Stimulated activated naive CD8-positive, alpha-beta T cell treated with anti-CD3 and anti-CD28 coated beads, Interleukin-15, amount 100 ng/mL, for 72 hours (primary cell): Measurements from ENCODE around the gene CCDC40.

Experiments used
- ATAC-seq: fragments of 150-1000 bp; cut with Tn5 transposase; 2 replicates; pipeline ENCODE4 v1.10.0; 2021; ENCODE audit warnings: mild to moderate bottlenecking, moderate library complexity
- DNase-seq, 2 donors: peaks; one replicate each; pipeline ENCODE4 v3.0.0; 2021 to 2022
- H3K27ac Mint-ChIP-seq, 2 donors: one replicate each; pipeline ENCODE4 v1.8.0; 2022; ENCODE audit warnings: mild to moderate bottlenecking in 2 of 2, mixed read lengths in 2 of 2, moderate library complexity in 2 of 2
- H3K27me3 Mint-ChIP-seq: one replicate; pipeline ENCODE4 v1.8.0; 2022; ENCODE audit warnings: mixed read lengths
- H3K4me1 Mint-ChIP-seq: one replicate; pipeline ENCODE4 v1.8.0; 2022; ENCODE audit warnings: mild to moderate bottlenecking, mixed read lengths
- H3K4me3 Mint-ChIP-seq, 2 donors: one replicate each; pipeline ENCODE4 v1.8.0; 2022; ENCODE audit warnings: mild to moderate bottlenecking in 2 of 2, mixed read lengths in 2 of 2, moderate library complexity in 1 of 2
- H3K9me3 Mint-ChIP-seq, 2 donors: one replicate each; pipeline ENCODE4 v1.8.0; 2022; ENCODE audit warnings: mixed read lengths in 2 of 2

CCDC40 gene

GRCh38 chr17:80047176-80047575 lies 10.7 kb downstream of the CCDC40 start:
- no peaks in the 10 kb centered on the region for H3K9me3 Mint-ChIP-seq
- H3K4me3 Mint-ChIP-seq = no peak overlapping the region

GRCh38 chr17:80049986-80050385 lies 13.5 kb downstream of the CCDC40 start:
- ATAC-seq = no peak
- Mint-ChIP-seq H3K4me3 (no peak overlapping the region), H3K27me3 (no peaks in the 10 kb centered on the region), H3K9me3 (no peaks in the 10 kb centered on the region), H3K4me1 (no peaks in the 10 kb centered on the region), H3K27ac (no peak overlapping the region)
- DNase-seq = no peak

More at GRCh38 chr17:80047176-80047575, 10.7 kb downstream of the CCDC40 start:
- Mint-ChIP-seq H3K4me1 (no peaks in the 10 kb centered on the region), H3K27ac (no peak overlapping the region), H3K27me3 (no peaks in the 10 kb centered on the region)
- ATAC-seq (no peak), DNase-seq (no peak)

- H3K27me3 Mint-ChIP-seq = no peaks in the 10 kb centered on the region
- no peak overlapping the region for H3K4me3 Mint-ChIP-seq
- peak overlapping the region in 1 of 2 donors; percentile 64 for H3K27ac Mint-ChIP-seq
- no peaks in the 10 kb centered on the region for H3K4me1 Mint-ChIP-seq
- ATAC-seq = no peak
- no peak for DNase-seq
- H3K9me3 Mint-ChIP-seq = no peaks in the 10 kb centered on the region
These were observed 14.3 kb downstream of the CCDC40 start for GRCh38 chr17:80050706-80051105.

GRCh38 chr17:80051681-80052080 lies 15.2 kb downstream of the CCDC40 start:
- Mint-ChIP-seq H3K4me3 (no peak overlapping the region), H3K4me1 (no peaks in the 10 kb centered on the region), H3K27ac (no peak overlapping the region), H3K9me3 (no peaks in the 10 kb centered on the region), H3K27me3 (no peaks in the 10 kb centered on the region)
- DNase-seq (no peak), ATAC-seq (no peak)

- ATAC-seq = no peak
These were observed 16.7 kb downstream of the CCDC40 start for GRCh38 chr17:80053102-80053501.

GRCh38 chr17:80055597-80055996 lies 19.2 kb downstream of the CCDC40 start:
- H3K27me3 Mint-ChIP-seq = no peaks in the 10 kb centered on the region
- H3K4me3 Mint-ChIP-seq = no peak overlapping the region
- H3K4me1 Mint-ChIP-seq = no peaks in the 10 kb centered on the region
- H3K27ac Mint-ChIP-seq = no peak overlapping the region
- no peaks in the 10 kb centered on the region for H3K9me3 Mint-ChIP-seq
- no peak for DNase-seq
- ATAC-seq = no peak

More at GRCh38 chr17:80053102-80053501, 16.7 kb downstream of the CCDC40 start:
- Mint-ChIP-seq H3K9me3 (no peaks in the 10 kb centered on the region), H3K4me1 (no peaks in the 10 kb centered on the region), H3K4me3 (no peak overlapping the region), H3K27me3 (no peaks in the 10 kb centered on the region), H3K27ac (no peak overlapping the region)
- no peak for DNase-seq

GRCh38 chr17:80058311-80058955 lies 22.0 kb downstream of the CCDC40 start:
- Mint-ChIP-seq H3K4me3 (no peak overlapping the region), H3K27me3 (no peaks in the 10 kb centered on the region), H3K4me1 (no peaks in the 10 kb centered on the region), H3K27ac (no peak overlapping the region), H3K9me3 (no peaks in the 10 kb centered on the region)
- no peak for DNase-seq
- no peak for ATAC-seq

- DNase-seq = no peak
- no peaks in the 10 kb centered on the region for H3K9me3 Mint-ChIP-seq
- ATAC-seq = no peak
- no peak overlapping the region for H3K4me3 Mint-ChIP-seq
- H3K27me3 Mint-ChIP-seq = no peaks in the 10 kb centered on the region
- no peak overlapping the region for H3K27ac Mint-ChIP-seq
- H3K4me1 Mint-ChIP-seq = no peaks in the 10 kb centered on the region
These were observed 24.2 kb downstream of the CCDC40 start for GRCh38 chr17:80060644-80061043.

- H3K27ac Mint-ChIP-seq = no peak overlapping the region
- DNase-seq (no peak), ATAC-seq (no peak)
- no peaks in the 10 kb centered on the region for H3K9me3 Mint-ChIP-seq
- H3K4me3 Mint-ChIP-seq = no peak overlapping the region
- no peaks in the 10 kb centered on the region for H3K4me1 Mint-ChIP-seq
- no peaks in the 10 kb centered on the region for H3K27me3 Mint-ChIP-seq
These were observed 25.0 kb downstream of the CCDC40 start for GRCh38 chr17:80061421-80061820.

- H3K27me3 Mint-ChIP-seq = no peaks in the 10 kb centered on the region
- no peak overlapping the region for H3K27ac Mint-ChIP-seq
- no peak for DNase-seq
- no peak overlapping the region for H3K4me3 Mint-ChIP-seq
- no peak for ATAC-seq
- no peaks in the 10 kb centered on the region for H3K4me1 Mint-ChIP-seq
- H3K9me3 Mint-ChIP-seq = no peaks in the 10 kb centered on the region
These were observed 27.6 kb downstream of the CCDC40 start for GRCh38 chr17:80063830-80064585.

- Mint-ChIP-seq H3K9me3 (no peaks in the 10 kb centered on the region), H3K4me3 (no peak overlapping the region), H3K4me1 (no peaks in the 10 kb centered on the region), H3K27me3 (no peaks in the 10 kb centered on the region), H3K27ac (peak overlapping the region in 1 of 2 donors; percentile 54)
- no peak for DNase-seq
- ATAC-seq = no peak
These were observed 28.3 kb downstream of the CCDC40 start for GRCh38 chr17:80064696-80065095.

- H3K4me3 Mint-ChIP-seq = no peak overlapping the region
- DNase-seq (no peak), ATAC-seq (no peak)
- H3K4me1 Mint-ChIP-seq = no peaks in the 10 kb centered on the region
- H3K9me3 Mint-ChIP-seq = no peaks in the 10 kb centered on the region
- H3K27ac Mint-ChIP-seq = no peak overlapping the region
- no peaks in the 10 kb centered on the region for H3K27me3 Mint-ChIP-seq
These were observed 29.2 kb downstream of the CCDC40 start for GRCh38 chr17:80065478-80066170.

- DNase-seq (no peak), ATAC-seq (no peak)
- no peak overlapping the region for H3K27ac Mint-ChIP-seq
- no peaks in the 10 kb centered on the region for H3K9me3 Mint-ChIP-seq
- H3K4me1 Mint-ChIP-seq = no peaks in the 10 kb centered on the region
- H3K27me3 Mint-ChIP-seq = no peaks in the 10 kb centered on the region
- no peak overlapping the region for H3K4me3 Mint-ChIP-seq
These were observed 31.0 kb downstream of the CCDC40 start for GRCh38 chr17:80067393-80067986.

GRCh38 chr17:80068301-80069222 lies 32.1 kb downstream of the CCDC40 start:
- Mint-ChIP-seq H3K4me3 (no peak overlapping the region), H3K4me1 (no peaks in the 10 kb centered on the region), H3K27me3 (no peaks in the 10 kb centered on the region), H3K27ac (no peak overlapping the region), H3K9me3 (no peaks in the 10 kb centered on the region)
- no peak for ATAC-seq
- no peak for DNase-seq
